Activated naive CD8-positive, alpha-beta T cell treated with anti-CD3 and anti-CD28 coated beads, Interleukin-2, amount 50 U/mL, for 24 hours (primary cell): ENCODE results near the gene ITSN1.
A peak's percentile ranks its signal among the peaks of the same experiment; 100 is the strongest.

Source experiments
- ATAC-seq: fragments of 150-1000 bp; cut with Tn5 transposase; one replicate; pipeline ENCODE4 v1.10.0; 2021
- DNase-seq: peaks from one replicate; pipeline ENCODE4 v3.0.0; 2021
- H3K27ac Mint-ChIP-seq: one replicate; pipeline ENCODE4 v1.8.0; 2021; ENCODE audit warnings: mild to moderate bottlenecking, mixed read lengths
- H3K27me3 Mint-ChIP-seq: one replicate; pipeline ENCODE4 v1.8.0; 2021; ENCODE audit warnings: mixed read lengths
- H3K36me3 Mint-ChIP-seq: one replicate; pipeline ENCODE4 v1.8.0; 2021; ENCODE audit warnings: low read depth, mixed read lengths
- H3K4me1 Mint-ChIP-seq: one replicate; pipeline ENCODE4 v1.8.0; 2021; ENCODE audit warnings: mixed read lengths
- H3K4me3 Mint-ChIP-seq: one replicate; pipeline ENCODE4 v1.8.0; 2021; ENCODE audit warnings: mild to moderate bottlenecking, moderate library complexity, mixed read lengths
- H3K9me3 Mint-ChIP-seq: one replicate; pipeline ENCODE4 v1.8.0; 2021; ENCODE audit warnings: mixed read lengths

Gene ITSN1

GRCh38 chr21:33643658-33644311 is 1.5 kb downstream of the ITSN1 start:
- H3K36me3 Mint-ChIP-seq = no peaks in the 10 kb centered on the region
- peak overlapping the region; percentile 82 for H3K4me3 Mint-ChIP-seq
- no peak overlapping the region for H3K27ac Mint-ChIP-seq
- DNase-seq = no peak
- no peak for ATAC-seq
- peaks cover 13% of the 10 kb centered on the region for H3K4me1 Mint-ChIP-seq
- peaks cover 24% of the 10 kb centered on the region for H3K27me3 Mint-ChIP-seq
- H3K9me3 Mint-ChIP-seq = no peaks in the 10 kb centered on the region

DNA sequence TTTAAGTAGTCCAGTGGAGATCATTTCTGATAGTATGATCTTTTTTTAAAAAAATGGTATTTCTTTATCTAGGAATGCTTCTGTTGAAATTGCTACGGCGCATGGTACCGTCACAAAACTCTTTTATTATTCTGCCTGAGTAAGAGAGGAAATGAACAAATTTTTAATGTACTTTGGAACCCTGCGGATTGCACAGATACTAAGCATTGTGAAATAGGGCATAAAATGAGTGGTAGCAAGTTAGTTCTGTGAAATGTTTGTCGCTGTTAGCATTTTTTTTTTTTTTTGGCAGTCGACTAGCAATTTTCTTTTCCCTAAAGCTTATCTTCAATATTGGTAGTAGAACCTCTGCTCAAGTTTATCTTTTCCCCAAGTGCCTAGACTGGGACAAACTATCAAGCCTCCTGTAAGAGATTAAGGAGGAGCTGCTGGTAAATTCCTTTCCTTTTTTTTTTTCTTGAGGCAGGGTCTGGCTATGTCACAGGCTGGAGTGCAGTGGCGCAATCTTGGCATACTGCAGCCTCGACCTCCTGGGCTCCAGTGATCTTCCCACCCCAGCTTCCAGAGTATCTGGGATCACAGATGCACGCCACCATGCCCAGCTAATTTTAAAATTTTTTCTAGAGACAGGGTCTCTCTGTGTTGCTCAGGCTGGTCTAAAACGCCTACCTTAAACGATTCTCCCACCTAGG is 2.2 kb downstream of the ITSN1 start:
- ATAC-seq = no peak
- Mint-ChIP-seq H3K9me3 (no peaks in the 10 kb centered on the region), H3K36me3 (no peaks in the 10 kb centered on the region), H3K4me1 (peaks cover 13% of the 10 kb centered on the region), H3K27ac (no peak overlapping the region), H3K27me3 (peaks cover 24% of the 10 kb centered on the region), H3K4me3 (no peak overlapping the region)
- DNase-seq = no peak

DNA sequence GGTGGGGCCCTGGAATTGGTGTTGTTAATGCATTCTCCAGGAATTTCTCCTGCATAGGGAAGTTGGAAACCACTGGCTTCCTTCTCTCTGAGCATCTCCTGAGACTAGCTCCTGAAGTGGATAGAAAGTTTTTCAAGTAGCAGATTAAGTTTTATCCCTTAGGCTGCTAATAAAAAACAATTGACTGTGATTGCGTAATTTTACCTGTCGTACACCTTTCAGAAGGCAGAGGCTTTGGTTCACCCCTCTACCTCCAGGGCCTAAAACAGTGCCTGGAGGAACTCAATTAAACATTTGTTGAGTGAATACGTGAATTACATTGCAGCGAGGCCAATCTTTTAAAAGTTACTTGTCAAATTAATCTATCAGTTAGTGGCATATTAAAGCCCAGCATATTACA is 3.4 kb downstream of the ITSN1 start:
- no peaks in the 10 kb centered on the region for H3K36me3 Mint-ChIP-seq
- no peaks in the 10 kb centered on the region for H3K9me3 Mint-ChIP-seq
- no peak overlapping the region for H3K4me3 Mint-ChIP-seq
- peaks cover 24% of the 10 kb centered on the region for H3K27me3 Mint-ChIP-seq
- H3K27ac Mint-ChIP-seq = no peak overlapping the region
- no peak for DNase-seq
- no peak for ATAC-seq
- peaks cover 7% of the 10 kb centered on the region for H3K4me1 Mint-ChIP-seq

DNA sequence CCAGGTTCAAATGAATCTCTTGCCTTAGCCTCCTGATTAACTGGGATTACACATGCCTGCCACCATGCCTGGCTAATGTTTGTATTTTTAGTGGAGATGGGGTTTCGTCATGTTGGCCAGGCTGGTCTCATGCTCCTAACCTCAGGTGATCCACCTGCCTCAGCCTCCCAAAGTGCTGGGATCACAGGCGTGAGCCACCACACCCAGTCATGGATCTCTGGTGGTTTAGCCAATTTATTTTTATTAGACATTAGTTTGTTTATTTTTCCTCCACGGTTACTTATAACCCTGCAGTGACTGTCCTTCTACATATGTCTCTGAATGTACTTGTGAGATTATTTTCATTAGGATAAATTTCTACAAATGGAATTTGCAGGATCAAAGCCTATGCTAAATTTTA is 5.3 kb downstream of the ITSN1 start:
- DNase-seq = no peak
- no peaks in the 10 kb centered on the region for H3K9me3 Mint-ChIP-seq
- H3K4me1 Mint-ChIP-seq = peaks cover 7% of the 10 kb centered on the region
- no peak overlapping the region for H3K27ac Mint-ChIP-seq
- H3K36me3 Mint-ChIP-seq = no peaks in the 10 kb centered on the region
- ATAC-seq = no peak
- H3K27me3 Mint-ChIP-seq = peaks cover 22% of the 10 kb centered on the region
- no peak overlapping the region for H3K4me3 Mint-ChIP-seq

- Mint-ChIP-seq H3K4me3 (no peak overlapping the region), H3K9me3 (no peaks in the 10 kb centered on the region), H3K4me1 (peaks cover 3% of the 10 kb centered on the region), H3K27me3 (peaks cover 17% of the 10 kb centered on the region), H3K36me3 (no peaks in the 10 kb centered on the region), H3K27ac (no peak overlapping the region)
- DNase-seq = no peak
- ATAC-seq = no peak
These were observed 6.3 kb downstream of the ITSN1 start for GRCh38 chr21:33648555-33648954.

DNA sequence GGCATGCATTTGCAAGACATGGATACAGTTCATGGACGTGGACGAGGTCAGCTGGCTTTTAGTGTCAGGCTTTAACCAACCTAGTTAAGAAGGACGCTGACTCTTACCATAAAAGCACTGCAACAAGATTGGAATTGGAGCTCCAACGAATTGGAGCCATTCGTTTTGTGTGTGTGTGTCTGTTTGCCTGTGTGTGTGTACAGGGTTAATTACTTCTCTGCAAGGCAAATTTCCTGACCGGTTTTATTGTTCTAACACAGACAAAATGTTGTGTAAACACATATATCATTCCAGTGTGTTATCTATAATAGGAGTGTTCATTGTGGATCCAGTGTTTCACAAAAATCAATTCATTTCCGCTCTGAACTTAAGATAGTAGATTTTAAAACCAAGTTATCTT is 7.9 kb downstream of the ITSN1 start:
- Mint-ChIP-seq H3K36me3 (no peaks in the 10 kb centered on the region), H3K27ac (no peak overlapping the region), H3K27me3 (peaks cover 1% of the 10 kb centered on the region), H3K9me3 (no peaks in the 10 kb centered on the region), H3K4me1 (no peaks in the 10 kb centered on the region), H3K4me3 (no peak overlapping the region)
- no peak for ATAC-seq
- no peak for DNase-seq

DNA sequence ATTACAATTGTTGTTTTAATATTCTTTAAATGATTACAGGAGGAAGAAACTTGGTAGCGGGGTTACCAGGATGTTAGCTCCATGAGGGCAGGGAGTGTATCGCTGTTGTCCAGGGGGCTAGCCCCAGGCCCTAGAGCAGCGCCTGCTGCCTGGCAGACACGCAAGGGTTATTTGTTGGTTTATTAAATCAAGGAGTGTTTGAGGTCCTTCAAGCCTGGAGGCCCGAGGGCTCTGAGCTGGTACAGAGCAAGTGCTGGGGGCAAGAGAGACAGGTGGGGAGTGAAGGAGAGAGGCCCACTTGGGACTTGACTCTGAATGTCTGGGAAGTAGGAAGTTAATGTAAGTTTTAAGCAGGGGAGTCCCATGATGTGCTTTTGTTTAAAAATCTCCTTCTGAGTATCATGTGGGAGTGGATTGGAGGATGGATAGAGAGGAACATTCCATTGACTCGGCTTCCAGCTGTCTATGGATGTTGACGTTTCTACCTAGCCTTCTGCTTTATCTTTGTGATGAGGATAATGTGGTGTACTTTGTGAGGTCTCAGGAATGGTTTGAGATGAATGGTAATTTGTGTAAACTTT is 8.7 kb downstream of the ITSN1 start:
- Mint-ChIP-seq H3K9me3 (no peaks in the 10 kb centered on the region), H3K27ac (no peak overlapping the region), H3K4me3 (no peak overlapping the region), H3K4me1 (no peaks in the 10 kb centered on the region), H3K36me3 (no peaks in the 10 kb centered on the region), H3K27me3 (peaks cover 3% of the 10 kb centered on the region)
- ATAC-seq (no peak), DNase-seq (no peak)

DNA sequence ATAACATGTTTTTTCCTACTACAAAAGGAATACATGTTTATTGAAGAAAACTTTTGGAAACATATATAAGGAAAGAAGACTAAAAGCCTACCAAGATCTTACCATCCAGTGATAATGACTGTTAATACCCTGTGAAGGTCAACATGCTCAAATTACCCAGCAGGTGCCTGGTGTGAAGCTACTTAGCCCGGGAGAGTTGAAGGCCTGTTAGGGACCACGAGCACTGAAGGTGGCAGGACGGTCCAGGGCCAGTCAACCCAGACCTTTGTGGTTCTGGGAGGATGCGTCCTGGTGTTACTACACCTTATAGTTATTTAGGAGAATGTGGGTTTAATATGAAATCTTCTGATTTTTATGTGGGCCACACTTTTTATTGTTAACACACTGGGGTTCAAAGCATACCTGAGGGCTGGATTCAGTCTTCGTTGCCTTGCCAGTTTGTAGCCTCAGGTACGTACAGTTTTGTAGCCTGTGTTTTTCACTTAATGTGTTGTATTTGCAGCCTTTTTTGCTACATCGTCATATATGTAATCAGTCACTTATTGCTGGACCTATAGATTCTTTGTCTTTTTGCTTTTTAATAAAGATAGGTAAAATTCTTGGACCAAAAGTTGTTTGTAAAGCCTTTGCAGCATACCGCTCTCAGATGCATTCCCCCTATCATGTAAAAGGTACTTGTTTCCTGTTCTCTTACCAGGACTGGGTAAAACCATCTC is 9.8 kb downstream of the ITSN1 start:
- Mint-ChIP-seq H3K4me1 (no peaks in the 10 kb centered on the region), H3K27me3 (peaks cover 3% of the 10 kb centered on the region), H3K36me3 (no peaks in the 10 kb centered on the region), H3K27ac (no peak overlapping the region), H3K9me3 (no peaks in the 10 kb centered on the region), H3K4me3 (no peak overlapping the region)
- no peak for DNase-seq
- ATAC-seq = no peak

DNA sequence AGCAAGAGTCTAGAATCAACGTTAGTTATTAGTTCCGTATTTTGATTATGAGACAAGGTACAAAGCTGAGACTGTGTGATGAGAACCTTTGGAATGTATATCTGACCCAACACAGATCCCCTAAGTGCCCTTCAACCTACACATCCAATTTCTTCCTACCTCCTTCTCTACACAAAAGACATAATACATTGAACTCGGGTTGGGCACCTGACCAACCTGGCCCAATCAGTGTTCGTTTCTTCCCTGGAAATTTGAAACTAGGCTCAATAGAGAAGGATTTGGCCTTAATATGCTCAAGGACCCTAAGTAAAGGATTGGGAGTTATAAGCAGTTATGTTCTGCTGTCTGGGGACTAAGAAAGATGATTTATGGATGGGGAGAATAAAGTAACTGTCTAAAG is 12.1 kb downstream of the ITSN1 start:
- Mint-ChIP-seq H3K27me3 (peaks cover 3% of the 10 kb centered on the region), H3K4me3 (no peak overlapping the region), H3K9me3 (no peaks in the 10 kb centered on the region), H3K36me3 (no peaks in the 10 kb centered on the region), H3K4me1 (no peaks in the 10 kb centered on the region), H3K27ac (no peak overlapping the region)
- ATAC-seq (no peak), DNase-seq (no peak)

- H3K27ac Mint-ChIP-seq = no peak overlapping the region
- no peak for ATAC-seq
- H3K36me3 Mint-ChIP-seq = no peaks in the 10 kb centered on the region
- H3K4me1 Mint-ChIP-seq = no peaks in the 10 kb centered on the region
- no peak overlapping the region for H3K4me3 Mint-ChIP-seq
- H3K9me3 Mint-ChIP-seq = no peaks in the 10 kb centered on the region
- H3K27me3 Mint-ChIP-seq = peaks cover 3% of the 10 kb centered on the region
- no peak for DNase-seq
These were observed 13.4 kb downstream of the ITSN1 start for GRCh38 chr21:33655588-33656221.

DNA sequence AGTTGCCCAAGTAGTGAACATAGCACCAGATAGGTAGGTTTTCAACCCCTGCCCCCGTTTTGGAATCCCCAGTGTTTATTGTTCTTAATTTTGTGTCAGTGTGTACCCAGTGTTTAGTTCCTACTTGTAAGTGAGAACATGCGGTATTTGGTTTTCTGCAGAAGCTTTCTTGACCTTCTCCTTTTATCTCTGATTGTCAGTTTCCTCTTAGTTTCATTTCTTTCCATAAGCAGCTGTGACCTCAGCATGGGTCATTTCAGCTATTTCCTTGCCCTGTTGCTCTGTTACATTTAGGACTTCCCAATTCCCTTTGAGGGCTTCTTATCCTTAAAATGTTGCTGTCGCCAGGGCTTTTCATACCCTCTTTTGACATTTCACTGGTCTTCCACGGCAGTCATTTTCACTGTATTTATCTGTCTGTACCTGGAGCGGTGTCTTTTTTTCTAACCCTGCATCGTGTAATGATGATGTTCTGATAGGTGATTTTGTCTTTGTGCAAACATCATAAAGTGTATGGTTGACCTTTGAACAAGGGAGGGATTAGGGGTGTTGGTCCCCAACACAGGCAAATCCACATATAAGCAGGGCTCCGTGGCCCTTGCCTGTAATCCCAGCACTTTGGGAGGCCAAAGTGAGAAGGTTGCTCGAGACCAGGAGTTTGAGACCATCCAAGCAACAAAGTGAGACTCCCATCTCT is 15.0 kb downstream of the ITSN1 start:
- Mint-ChIP-seq H3K27me3 (peaks cover 3% of the 10 kb centered on the region), H3K4me3 (no peak overlapping the region), H3K36me3 (no peaks in the 10 kb centered on the region), H3K27ac (no peak overlapping the region), H3K4me1 (no peaks in the 10 kb centered on the region), H3K9me3 (peaks cover 10% of the 10 kb centered on the region)
- ATAC-seq (no peak), DNase-seq (no peak)

- Mint-ChIP-seq H3K27me3 (peaks cover 3% of the 10 kb centered on the region), H3K9me3 (peaks cover 10% of the 10 kb centered on the region), H3K27ac (no peak overlapping the region), H3K36me3 (no peaks in the 10 kb centered on the region), H3K4me3 (no peak overlapping the region), H3K4me1 (no peaks in the 10 kb centered on the region)
- ATAC-seq = no peak
- no peak for DNase-seq
These were observed 16.7 kb downstream of the ITSN1 start for GRCh38 chr21:33658919-33659567.

- no peak for DNase-seq
- Mint-ChIP-seq H3K36me3 (no peaks in the 10 kb centered on the region), H3K27me3 (peaks cover 3% of the 10 kb centered on the region), H3K4me3 (no peak overlapping the region), H3K27ac (no peak overlapping the region), H3K4me1 (no peaks in the 10 kb centered on the region), H3K9me3 (peaks cover 10% of the 10 kb centered on the region)
- ATAC-seq = no peak
These were observed 17.3 kb downstream of the ITSN1 start for GRCh38 chr21:33659568-33659949.

DNA sequence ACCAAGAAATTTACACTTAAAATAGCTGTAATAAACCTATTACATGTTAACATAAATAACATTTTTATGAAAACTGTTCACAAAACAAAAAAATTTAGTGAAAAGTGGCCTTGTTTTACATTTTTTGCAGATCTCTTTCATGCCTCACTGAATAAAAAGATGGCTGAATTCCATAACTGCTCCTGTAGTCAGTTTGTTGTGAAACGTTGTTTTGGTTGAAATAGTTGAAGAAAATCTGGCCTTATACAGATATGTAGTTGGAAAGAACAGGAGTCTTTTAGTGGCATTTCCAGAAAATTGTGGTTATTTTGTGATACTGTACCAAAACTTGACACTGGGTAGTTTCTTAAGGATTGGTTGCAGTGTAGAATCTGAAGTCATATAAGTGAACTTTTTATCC is 18.1 kb downstream of the ITSN1 start:
- H3K27ac Mint-ChIP-seq = no peak overlapping the region
- H3K36me3 Mint-ChIP-seq = no peaks in the 10 kb centered on the region
- peaks cover 3% of the 10 kb centered on the region for H3K27me3 Mint-ChIP-seq
- ATAC-seq (no peak), DNase-seq (no peak)
- peaks cover 10% of the 10 kb centered on the region for H3K9me3 Mint-ChIP-seq
- no peaks in the 10 kb centered on the region for H3K4me1 Mint-ChIP-seq
- no peak overlapping the region for H3K4me3 Mint-ChIP-seq
